ENCODE data around the gene PAX2.

DNA sequence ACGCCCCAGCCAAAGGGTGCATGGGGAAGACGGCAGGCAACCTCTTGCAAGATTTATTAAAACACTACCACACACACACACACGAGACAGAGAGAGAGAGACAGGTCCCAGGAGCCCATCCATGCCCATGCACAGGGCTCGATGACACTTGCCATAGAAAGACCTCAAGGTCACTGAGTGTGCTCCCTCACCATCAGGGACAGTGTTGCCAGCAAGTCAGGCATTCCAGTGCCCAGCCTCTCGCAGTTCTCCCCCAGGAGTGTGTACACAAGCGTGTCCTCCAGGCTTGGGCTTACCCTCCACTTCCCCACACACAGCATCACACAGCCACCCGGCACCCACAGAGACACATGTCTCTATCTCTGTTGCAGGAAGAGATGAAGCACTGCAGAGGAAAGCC lies 120.6 kb downstream of the PAX2 start:
- no peak for TF ChIP-seq POLR2A (IDR thresholded peaks at IDR 0.05; ENCODE audit: low read depth, low read length)
- TF ChIP-seq POLR2AphosphoS5 (IDR thresholded peaks at IDR 0.05; ENCODE audit: low read depth, low read length) = no peak
- no peak for TF ChIP-seq SPI1 (IDR thresholded peaks at IDR 0.05; ENCODE audit: low read depth, low read length)
- no peak for TF ChIP-seq TAF1 (IDR thresholded peaks at IDR 0.05; ENCODE audit: low read depth, low read length)
